MCF 10A (cell line): Measurements from ENCODE around the gene TMEM266. TPM values are rescaled to one million over a fixed set of nuclear protein-coding genes. Genes with fewer than 3 reads are reported as not detected.

Experiments
- BruUV-seq: library from RNA; stranded (reverse); fragments of 400-500 nt; replicated peaks from 2 replicates; lab custom pipeline; 2021; lab: Mats Ljungman, UMichigan
- CTCF ChIA-PET: fragments of 300-600 bp; sonication (Branson Sonifier 250); formaldehyde crosslinking; extraction: SDS; loops from one replicate; lab custom pipeline; 2021; ENCODE audit warnings: antibody characterized with exemption, inconsistent platforms; lab: Yijun Ruan, JAX
- POLR2A ChIA-PET: fragments of 300-600, 350-650 bp; sonication (Branson Sonifier 250); formaldehyde crosslinking; extraction: SDS; loops from one replicate; lab custom pipeline; 2020; ENCODE audit warnings: antibody characterized with exemption, inconsistent platforms; lab: Yijun Ruan, JAX
- DNase-seq: peaks from one replicate; pipeline ENCODE4 v3.0.0-alpha.2; 2018; ENCODE audit not compliant: unreplicated experiment
- H3K27ac Mint-ChIP-seq: one replicate; pipeline ENCODE4 v1.8.0; 2022; ENCODE audit warnings: mild to moderate bottlenecking, low read depth, mixed read lengths; ENCODE audit not compliant: unreplicated experiment
- H3K27me3 Mint-ChIP-seq: one replicate; pipeline ENCODE4 v1.8.0; 2022; ENCODE audit warnings: mixed read lengths; ENCODE audit not compliant: insufficient read depth, unreplicated experiment
- H3K36me3 Mint-ChIP-seq: one replicate; pipeline ENCODE4 v1.8.0; 2022; ENCODE audit warnings: mild to moderate bottlenecking, moderate library complexity, mixed read lengths; ENCODE audit not compliant: insufficient read depth, unreplicated experiment
- H3K4me1 Mint-ChIP-seq: one replicate; pipeline ENCODE4 v1.8.0; 2022; ENCODE audit warnings: mixed read lengths; ENCODE audit not compliant: insufficient read depth, unreplicated experiment
- H3K4me3 Mint-ChIP-seq: one replicate; pipeline ENCODE4 v1.8.0; 2022; ENCODE audit warnings: mild to moderate bottlenecking, moderate library complexity, mixed read lengths; ENCODE audit not compliant: unreplicated experiment
- H3K9me3 Mint-ChIP-seq: one replicate; pipeline ENCODE4 v1.8.0; 2022; ENCODE audit warnings: mixed read lengths; ENCODE audit not compliant: unreplicated experiment
- intact Hi-C: fragments of 100-400 bp; cut with micrococcal nuclease; formaldehyde crosslinking; loops from 2 replicates; pipeline ENCODE4 v1.14.1; 2022
- total RNA-seq: library from RNA; stranded (reverse); gene quantifications from 2 replicates; pipeline ENCODE4 v1.2.3, GENCODE V29; 2022
- TF ChIP-seq, protein P1 (sequence below): fragments of 200-600 bp; IDR thresholded peaks from one replicate; pipeline ENCODE4 v1.8.0; 2022; ENCODE audit warnings: antibody characterized with exemption, mild to moderate bottlenecking; ENCODE audit not compliant: unreplicated experiment

The TMEM266 gene
- total RNA-seq, 1 experiment from 2014 or later: not detected

DNA sequence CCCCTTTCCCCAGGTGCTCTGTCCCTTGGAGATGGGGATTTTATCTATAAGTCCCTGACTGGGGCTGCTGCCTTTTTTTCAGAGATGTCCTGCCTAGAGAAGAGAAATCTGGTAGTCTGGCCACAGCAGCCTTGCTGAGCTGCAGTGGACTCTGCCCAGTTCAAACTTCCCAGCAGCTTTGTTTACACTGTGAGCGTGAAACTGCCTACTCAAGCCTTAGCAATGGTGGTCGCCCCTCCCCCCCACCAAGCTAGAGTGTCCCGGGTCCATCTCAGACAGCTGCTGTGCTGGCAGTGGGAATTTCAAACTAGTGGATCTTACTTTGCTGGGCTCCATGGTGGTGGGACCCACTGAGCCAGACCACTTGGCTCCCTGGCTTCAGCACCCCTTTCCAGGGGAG is 38.9 kb downstream of the TMEM266 start:
- BruUV-seq: no TSS peak
- H3K9me3 Mint-ChIP-seq: no peaks in the 10 kb centered on the region
- H3K4me3 Mint-ChIP-seq: no peak overlapping the region
- peaks cover 67% of the 10 kb centered on the region for H3K27me3 Mint-ChIP-seq
- CTCF ChIA-PET: interaction anchor here (0.6 to 1.4 kb wide), 2 partner anchors 24 to 40 kb away, joined by 4 to 6 read pairs; no protein-coding TSS in a partner anchor
- POLR2A ChIA-PET: no interaction called here
- no peaks in the 10 kb centered on the region for H3K36me3 Mint-ChIP-seq
- H3K27ac Mint-ChIP-seq: no peak overlapping the region
- TF ChIP-seq, protein P1, sequence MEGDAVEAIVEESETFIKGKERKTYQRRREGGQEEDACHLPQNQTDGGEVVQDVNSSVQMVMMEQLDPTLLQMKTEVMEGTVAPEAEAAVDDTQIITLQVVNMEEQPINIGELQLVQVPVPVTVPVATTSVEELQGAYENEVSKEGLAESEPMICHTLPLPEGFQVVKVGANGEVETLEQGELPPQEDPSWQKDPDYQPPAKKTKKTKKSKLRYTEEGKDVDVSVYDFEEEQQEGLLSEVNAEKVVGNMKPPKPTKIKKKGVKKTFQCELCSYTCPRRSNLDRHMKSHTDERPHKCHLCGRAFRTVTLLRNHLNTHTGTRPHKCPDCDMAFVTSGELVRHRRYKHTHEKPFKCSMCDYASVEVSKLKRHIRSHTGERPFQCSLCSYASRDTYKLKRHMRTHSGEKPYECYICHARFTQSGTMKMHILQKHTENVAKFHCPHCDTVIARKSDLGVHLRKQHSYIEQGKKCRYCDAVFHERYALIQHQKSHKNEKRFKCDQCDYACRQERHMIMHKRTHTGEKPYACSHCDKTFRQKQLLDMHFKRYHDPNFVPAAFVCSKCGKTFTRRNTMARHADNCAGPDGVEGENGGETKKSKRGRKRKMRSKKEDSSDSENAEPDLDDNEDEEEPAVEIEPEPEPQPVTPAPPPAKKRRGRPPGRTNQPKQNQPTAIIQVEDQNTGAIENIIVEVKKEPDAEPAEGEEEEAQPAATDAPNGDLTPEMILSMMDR: no peak
- intact Hi-C loops: no loop called here
- no peak for DNase-seq
- no peaks in the 10 kb centered on the region for H3K4me1 Mint-ChIP-seq

DNA sequence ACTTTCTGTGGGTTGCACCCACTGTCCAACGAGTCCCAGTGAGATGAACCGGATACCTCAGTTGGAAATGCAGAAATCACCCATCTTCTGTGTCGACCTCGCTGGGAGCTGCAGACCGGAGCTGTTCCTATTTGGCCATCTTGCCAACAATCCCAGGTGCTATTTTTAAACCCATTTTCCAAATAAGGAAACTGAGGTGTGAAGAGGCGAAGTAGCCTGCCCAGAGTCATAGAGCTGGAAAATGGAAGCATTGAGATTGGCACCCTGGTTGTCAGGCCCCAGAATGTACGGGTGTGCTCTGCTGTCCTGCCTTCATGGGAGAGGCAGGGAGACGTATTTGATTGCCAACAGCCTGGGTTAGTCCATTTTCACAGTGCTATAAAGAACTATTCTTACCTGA is 39.6 kb downstream of the TMEM266 start:
- H3K36me3 Mint-ChIP-seq: no peaks in the 10 kb centered on the region
- H3K4me1 Mint-ChIP-seq: no peaks in the 10 kb centered on the region
- no peaks in the 10 kb centered on the region for H3K9me3 Mint-ChIP-seq
- no peak for DNase-seq
- TF ChIP-seq, protein P1: no peak
- ChIA-PET POLR2A (no interaction called here), CTCF (interaction anchor here (1.4 kb wide), 1 partner anchor 40 kb away, joined by 6 read pairs; no protein-coding TSS in a partner anchor)
- H3K4me3 Mint-ChIP-seq: no peak overlapping the region
- no TSS peak for BruUV-seq
- no peak overlapping the region for H3K27ac Mint-ChIP-seq
- intact Hi-C loops: no loop called here
- H3K27me3 Mint-ChIP-seq: peaks cover 60% of the 10 kb centered on the region

DNA sequence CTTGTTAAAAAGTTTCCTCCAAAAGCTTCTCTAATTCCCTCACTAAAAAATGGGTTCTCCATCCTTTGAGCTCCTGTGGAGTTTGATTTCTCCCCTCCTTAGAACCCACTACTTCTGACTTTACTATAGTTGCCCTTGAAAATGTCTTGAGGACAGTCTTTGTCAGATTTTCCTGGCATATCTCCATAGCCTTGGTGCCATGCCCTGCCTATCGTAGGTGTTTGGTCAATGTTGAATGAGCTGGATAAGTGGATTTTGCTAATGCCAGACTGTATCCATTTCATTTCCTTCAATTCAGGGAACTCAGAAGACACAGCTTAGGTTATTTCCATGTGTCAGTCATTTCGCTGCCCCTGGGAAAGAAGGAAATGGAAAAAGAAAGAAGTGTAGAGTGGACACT is 40.6 kb downstream of the TMEM266 start:
- no peak for DNase-seq
- intact Hi-C loops: no loop called here
- CTCF ChIA-PET: interaction anchor here (0.5 to 1.1 kb wide), 2 partner anchors 17 to 43 kb away, joined by 4 read pairs; no protein-coding TSS in a partner anchor
- Mint-ChIP-seq H3K4me1 (no peaks in the 10 kb centered on the region), H3K4me3 (no peak overlapping the region), H3K27ac (no peak overlapping the region), H3K27me3 (peaks cover 50% of the 10 kb centered on the region), H3K36me3 (no peaks in the 10 kb centered on the region), H3K9me3 (no peaks in the 10 kb centered on the region)
- TF ChIP-seq, protein P1: no peak
- POLR2A ChIA-PET: no interaction called here
- BruUV-seq: no TSS peak

DNA sequence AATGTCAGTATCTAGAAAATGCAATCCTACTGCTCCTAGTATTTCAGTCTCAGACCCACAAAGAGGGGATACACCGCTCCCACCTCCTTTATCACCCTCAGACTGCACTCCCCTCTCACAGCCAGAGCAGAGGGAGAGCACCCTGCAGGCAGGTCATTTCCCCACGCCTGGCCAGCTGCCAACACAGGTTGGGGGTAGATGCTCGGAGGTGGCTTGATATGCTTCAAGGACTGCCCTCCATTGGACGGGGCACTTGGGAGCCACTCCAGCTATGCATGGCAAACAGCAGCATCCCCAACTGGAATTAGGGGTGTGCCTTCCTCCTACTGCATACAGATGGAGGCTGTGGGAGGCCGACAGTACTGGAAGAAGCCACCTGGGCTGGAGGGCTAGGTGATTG is 41.9 kb downstream of the TMEM266 start:
- Mint-ChIP-seq H3K27ac (no peak overlapping the region), H3K27me3 (peaks cover 37% of the 10 kb centered on the region), H3K36me3 (no peaks in the 10 kb centered on the region), H3K9me3 (no peaks in the 10 kb centered on the region), H3K4me3 (no peak overlapping the region), H3K4me1 (no peaks in the 10 kb centered on the region)
- TF ChIP-seq, protein P1: no peak
- CTCF ChIA-PET: interaction anchor here (1.1 kb wide), 1 partner anchor 45 kb away, joined by 4 read pairs; no protein-coding TSS in a partner anchor
- no peak for DNase-seq
- POLR2A ChIA-PET: no interaction called here
- no TSS peak for BruUV-seq
- intact Hi-C loops: no loop called here
